ENCODE results near the gene RSBN1. TPM values are rescaled to one million over a fixed set of nuclear protein-coding genes. Genes with fewer than 3 reads are reported as not detected.

RSBN1 gene
- total RNA-seq, 1 experiment from 2014 or later: 16.6 TPM

DNA sequence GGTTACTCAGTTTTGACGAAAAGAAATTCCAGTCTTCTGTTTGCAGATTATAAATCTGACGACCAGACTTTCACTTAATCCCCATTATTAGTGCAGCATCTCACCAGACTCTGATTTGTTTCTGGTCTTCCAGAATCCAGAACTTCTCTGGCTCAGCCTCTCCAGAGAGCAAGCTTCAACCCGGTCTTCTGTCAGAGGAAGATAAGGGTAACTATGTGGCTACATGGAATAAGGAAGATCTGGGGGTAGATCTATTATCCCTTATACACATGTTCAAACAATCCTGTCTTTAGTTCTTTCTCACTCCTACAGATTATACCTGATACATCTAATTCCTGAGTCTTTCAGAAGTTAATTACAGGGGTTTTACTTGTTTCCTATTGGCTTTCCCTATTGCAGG, 62.9 kb downstream of the RSBN1 start:
- no peak for TF ChIP-seq ZNF274 (IDR thresholded peaks at IDR 0.05; ENCODE audit: low read depth, low read length)
- TF ChIP-seq CEBPB (IDR thresholded peaks at IDR 0.05; ENCODE audit: low read depth): no peak
- TF ChIP-seq EZH2phosphoT487 (IDR thresholded peaks at IDR 0.05; ENCODE audit: borderline replicate concordance): no peak
- TF ChIP-seq REST (IDR thresholded peaks at IDR 0.05; ENCODE audit: low read depth): no peak
- no peaks in the 10 kb centered on the region for H3K9me3 ChIP-seq (ENCODE audit: control insufficient read depth in 1 of 2, insufficient read depth in 1 of 2, low read depth in 1 of 2, low read length in 2 of 2)
- ChIA-PET CTCF (no interaction called here), RAD21 (ENCODE audit: low non-redundant PET in 1 of 2, low total read pairs in 2 of 2, uncharacterized antibody in 2 of 2, unreplicated experiment in 2 of 2) (no interaction called here), POLR2A (no interaction called here)
- no peak overlapping the region for H3K4me3 ChIP-seq (replicated peaks in 1 of 2; ENCODE audit: low read depth in 1 of 2, low read length in 2 of 2)
- no peaks in the 10 kb centered on the region for H4K20me1 ChIP-seq (ENCODE audit: insufficient read depth)
- H2AFZ ChIP-seq (ENCODE audit: low read depth, low read length, poor library complexity, severe bottlenecking): no peak overlapping the region
- no peak overlapping the region for H3K27ac ChIP-seq (ENCODE audit: low read depth, low read length)
- ATAC-seq (no peak), DNase-seq (ENCODE audit: low read depth, low spot score) (no peak)
- H3K9me2 ChIP-seq (ENCODE audit: insufficient read depth): no peaks in the 10 kb centered on the region
- H3K4me1 ChIP-seq (ENCODE audit: control insufficient read depth in 1 of 2, insufficient read depth in 2 of 2, low read length in 2 of 2): peaks cover 0 to 5% of the 10 kb centered on the region in 2 experiments; a peak in 1 of 4 replicates
- intact Hi-C loops (cut with micrococcal nuclease): no loop called here
- H3K9ac ChIP-seq (ENCODE audit: low read length): no peak overlapping the region
- no peaks in the 10 kb centered on the region for H3K36me3 ChIP-seq (ENCODE audit: control insufficient read depth in 1 of 2, insufficient read depth in 2 of 2, low read length in 2 of 2)
- no peak overlapping the region for H3K4me2 ChIP-seq (ENCODE audit: low read length)
- no peaks in the 10 kb centered on the region for H3K27me3 ChIP-seq (ENCODE audit: insufficient read depth, low read length)
- H3K79me2 ChIP-seq (ENCODE audit: insufficient read depth, low read length): no peaks in the 10 kb centered on the region
- no TSS peak for BruUV-seq (replicated peaks)

DNA sequence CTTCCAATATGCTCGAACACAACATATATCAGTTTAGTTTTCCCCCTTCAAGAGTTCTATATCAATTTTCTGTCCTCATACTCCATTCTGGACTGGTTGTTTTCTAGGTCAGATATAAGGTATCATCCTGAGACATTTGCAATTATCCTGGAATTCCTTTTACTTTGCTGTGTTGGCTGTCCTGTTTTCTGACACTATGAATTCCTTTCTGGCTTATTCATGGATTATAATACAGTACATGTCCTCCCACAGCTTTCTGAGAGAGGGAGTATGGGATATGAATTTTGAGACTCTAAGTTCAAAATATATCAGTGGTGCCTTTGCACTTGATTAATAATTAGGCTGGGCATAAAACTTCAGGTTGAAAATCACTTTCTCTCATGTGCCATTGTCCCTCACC, 64.9 kb downstream of the RSBN1 start:
- ChIA-PET POLR2A (no interaction called here), RAD21 (ENCODE audit: low non-redundant PET in 1 of 2, low total read pairs in 2 of 2, uncharacterized antibody in 2 of 2, unreplicated experiment in 2 of 2) (no interaction called here), CTCF (interaction anchor here (0.7 kb wide), 1 partner anchor 12 kb away, joined by 3 read pairs; the partner anchor contains the start of gene PHTF1)
- Histone ChIP-seq H3K9me2 (ENCODE audit: insufficient read depth) (no peaks in the 10 kb centered on the region), H2AFZ (ENCODE audit: low read depth, low read length, poor library complexity, severe bottlenecking) (no peak overlapping the region), H3K79me2 (ENCODE audit: insufficient read depth, low read length) (no peaks in the 10 kb centered on the region), H3K4me3 (replicated peaks in 1 of 2; ENCODE audit: low read depth in 1 of 2, low read length in 2 of 2) (no peak overlapping the region), H3K27me3 (ENCODE audit: insufficient read depth, low read length) (no peaks in the 10 kb centered on the region), H4K20me1 (ENCODE audit: insufficient read depth) (no peaks in the 10 kb centered on the region), H3K27ac (ENCODE audit: low read depth, low read length) (no peak overlapping the region), H3K4me1 (ENCODE audit: control insufficient read depth in 1 of 2, insufficient read depth in 2 of 2, low read length in 2 of 2) (peaks cover 0 to 5% of the 10 kb centered on the region in 2 experiments; a peak in 1 of 4 replicates), H3K9me3 (ENCODE audit: control insufficient read depth in 1 of 2, insufficient read depth in 1 of 2, low read depth in 1 of 2, low read length in 2 of 2) (no peaks in the 10 kb centered on the region), H3K36me3 (ENCODE audit: control insufficient read depth in 1 of 2, insufficient read depth in 2 of 2, low read length in 2 of 2) (no peaks in the 10 kb centered on the region), H3K4me2 (ENCODE audit: low read length) (no peak overlapping the region), H3K9ac (ENCODE audit: low read length) (no peak overlapping the region)
- no TSS peak for BruUV-seq (replicated peaks)
- ATAC-seq: no peak
- intact Hi-C loops (cut with micrococcal nuclease): no loop called here
- DNase-seq (ENCODE audit: low read depth, low spot score): no peak
- TF ChIP-seq ZNF274 (IDR thresholded peaks at IDR 0.05; ENCODE audit: low read depth, low read length): no peak
- TF ChIP-seq EGR1 (IDR thresholded peaks at IDR 0.05; ENCODE audit: low read depth): no peak
- no peak for TF ChIP-seq ZBTB33 (IDR thresholded peaks at IDR 0.05; ENCODE audit: extremely low read depth, insufficient replicate concordance, low read length)
- no peak for TF ChIP-seq FOSL1 (IDR thresholded peaks at IDR 0.05; ENCODE audit: low read depth)
- no peak for TF ChIP-seq EZH2 (IDR thresholded peaks at IDR 0.05)
- TF ChIP-seq REST (IDR thresholded peaks at IDR 0.05; ENCODE audit: low read depth): no peak
- TF ChIP-seq RAD21 (IDR thresholded peaks at IDR 0.05; ENCODE audit: low read depth): no peak
- TF ChIP-seq CEBPB (IDR thresholded peaks at IDR 0.05; ENCODE audit: low read depth): no peak
- TF ChIP-seq EZH2phosphoT487 (IDR thresholded peaks at IDR 0.05; ENCODE audit: borderline replicate concordance): no peak
- no peak for TF ChIP-seq MAX (IDR thresholded peaks at IDR 0.05)
